ENCODE results near the gene BNIPL. TPM values are rescaled to one million over a fixed set of nuclear protein-coding genes. Genes with fewer than 3 reads are reported as not detected.
A peak's percentile ranks its signal among the peaks of the same experiment; 100 is the strongest.

BNIPL gene
- total and polyA plus RNA-seq, 2 of the 13 experiments (the other 11 are each of a cell fraction or from before 2014, with no cell fraction given), result 0.40 to 1.1 TPM

DNA sequence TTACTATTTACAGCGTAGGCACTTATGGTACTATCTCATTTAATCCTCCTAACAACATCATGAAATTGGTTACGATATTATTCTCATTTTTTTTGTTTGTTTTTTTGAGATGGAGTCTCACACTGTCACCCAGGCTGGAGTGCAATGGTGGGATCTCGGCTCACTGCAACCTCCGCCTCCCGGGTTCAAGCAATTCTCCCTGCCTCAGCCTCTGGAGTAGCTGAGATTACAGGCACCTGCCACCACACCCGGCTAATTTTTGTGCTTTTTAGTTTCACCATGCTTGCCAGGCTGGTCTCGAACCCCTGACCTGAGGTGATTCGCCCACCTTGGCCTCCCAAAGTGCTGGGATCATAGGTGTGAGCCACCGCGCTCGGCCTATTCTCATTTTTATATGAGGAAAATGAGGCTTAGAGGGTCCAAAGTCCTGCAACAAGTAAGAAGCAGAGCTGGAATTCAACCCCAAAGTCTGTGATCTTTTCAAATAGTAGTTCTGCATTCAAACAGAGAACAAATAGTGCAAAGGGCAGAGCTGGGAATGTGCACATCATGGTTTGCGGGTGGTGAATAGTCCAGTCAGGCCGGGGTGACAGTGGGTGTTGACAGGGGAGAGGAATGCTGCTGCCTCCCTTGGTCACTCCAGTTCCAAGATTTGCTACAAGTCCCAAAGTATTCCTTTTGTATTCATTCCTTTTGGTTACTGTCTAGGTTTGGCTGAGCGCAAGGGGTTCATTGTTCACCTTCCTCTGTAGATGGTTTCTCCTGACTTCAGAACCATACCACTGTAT, 23.5 kb upstream of the BNIPL start (continued):
- TF ChIP-seq, protein P1, sequence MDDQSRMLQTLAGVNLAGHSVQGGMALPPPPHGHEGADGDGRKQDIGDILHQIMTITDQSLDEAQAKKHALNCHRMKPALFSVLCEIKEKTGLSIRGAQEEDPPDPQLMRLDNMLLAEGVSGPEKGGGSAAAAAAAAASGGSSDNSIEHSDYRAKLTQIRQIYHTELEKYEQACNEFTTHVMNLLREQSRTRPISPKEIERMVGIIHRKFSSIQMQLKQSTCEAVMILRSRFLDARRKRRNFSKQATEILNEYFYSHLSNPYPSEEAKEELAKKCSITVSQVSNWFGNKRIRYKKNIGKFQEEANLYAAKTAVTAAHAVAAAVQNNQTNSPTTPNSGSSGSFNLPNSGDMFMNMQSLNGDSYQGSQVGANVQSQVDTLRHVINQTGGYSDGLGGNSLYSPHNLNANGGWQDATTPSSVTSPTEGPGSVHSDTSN (CRISPR knock-in tag; IDR thresholded peaks at IDR 0.05; ENCODE audit: borderline replicate concordance), result no peak
- peak; percentile 54; the same call in 1 of the 2 replicates for TF ChIP-seq ZKSCAN8 (CRISPR knock-in tag; IDR thresholded peaks at IDR 0.05; ENCODE audit: borderline replicate concordance)
- peak; percentile 56; the same call in 1 of the 2 replicates for TF ChIP-seq ZNF629 (CRISPR knock-in tag; conservative IDR thresholded peaks at IDR 0.05)
- TF ChIP-seq, protein P2, sequence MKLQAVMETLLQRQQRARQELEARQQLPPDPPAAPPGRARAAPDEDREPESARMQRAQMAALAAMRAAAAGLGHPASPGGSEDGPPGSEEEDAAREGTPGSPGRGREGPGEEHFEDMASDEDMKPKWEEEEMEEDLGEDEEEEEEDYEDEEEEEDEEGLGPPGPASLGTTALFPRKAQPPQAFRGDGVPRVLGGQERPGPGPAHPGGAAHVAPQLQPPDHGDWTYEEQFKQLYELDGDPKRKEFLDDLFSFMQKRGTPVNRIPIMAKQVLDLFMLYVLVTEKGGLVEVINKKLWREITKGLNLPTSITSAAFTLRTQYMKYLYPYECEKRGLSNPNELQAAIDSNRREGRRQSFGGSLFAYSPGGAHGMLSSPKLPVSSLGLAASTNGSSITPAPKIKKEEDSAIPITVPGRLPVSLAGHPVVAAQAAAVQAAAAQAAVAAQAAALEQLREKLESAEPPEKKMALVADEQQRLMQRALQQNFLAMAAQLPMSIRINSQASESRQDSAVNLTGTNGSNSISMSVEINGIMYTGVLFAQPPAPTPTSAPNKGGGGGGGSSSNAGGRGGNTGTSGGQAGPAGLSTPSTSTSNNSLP (IDR thresholded peaks at IDR 0.05; ENCODE audit: low read depth, low read length), result peak; percentile 90
- no peak for TF ChIP-seq ATAD3A (CRISPR knock-in tag; IDR thresholded peaks at IDR 0.05)
- TF ChIP-seq, protein P3, sequence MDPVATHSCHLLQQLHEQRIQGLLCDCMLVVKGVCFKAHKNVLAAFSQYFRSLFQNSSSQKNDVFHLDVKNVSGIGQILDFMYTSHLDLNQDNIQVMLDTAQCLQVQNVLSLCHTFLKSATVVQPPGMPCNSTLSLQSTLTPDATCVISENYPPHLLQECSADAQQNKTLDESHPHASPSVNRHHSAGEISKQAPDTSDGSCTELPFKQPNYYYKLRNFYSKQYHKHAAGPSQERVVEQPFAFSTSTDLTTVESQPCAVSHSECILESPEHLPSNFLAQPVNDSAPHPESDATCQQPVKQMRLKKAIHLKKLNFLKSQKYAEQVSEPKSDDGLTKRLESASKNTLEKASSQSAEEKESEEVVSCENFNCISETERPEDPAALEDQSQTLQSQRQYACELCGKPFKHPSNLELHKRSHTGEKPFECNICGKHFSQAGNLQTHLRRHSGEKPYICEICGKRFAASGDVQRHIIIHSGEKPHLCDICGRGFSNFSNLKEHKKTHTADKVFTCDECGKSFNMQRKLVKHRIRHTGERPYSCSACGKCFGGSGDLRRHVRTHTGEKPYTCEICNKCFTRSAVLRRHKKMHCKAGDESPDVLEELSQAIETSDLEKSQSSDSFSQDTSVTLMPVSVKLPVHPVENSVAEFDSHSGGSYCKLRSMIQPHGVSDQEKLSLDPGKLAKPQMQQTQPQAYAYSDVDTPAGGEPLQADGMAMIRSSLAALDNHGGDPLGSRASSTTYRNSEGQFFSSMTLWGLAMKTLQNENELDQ (CRISPR knock-in tag; IDR thresholded peaks at IDR 0.05; ENCODE audit: borderline replicate concordance), result no peak
- TF ChIP-seq, protein P4, sequence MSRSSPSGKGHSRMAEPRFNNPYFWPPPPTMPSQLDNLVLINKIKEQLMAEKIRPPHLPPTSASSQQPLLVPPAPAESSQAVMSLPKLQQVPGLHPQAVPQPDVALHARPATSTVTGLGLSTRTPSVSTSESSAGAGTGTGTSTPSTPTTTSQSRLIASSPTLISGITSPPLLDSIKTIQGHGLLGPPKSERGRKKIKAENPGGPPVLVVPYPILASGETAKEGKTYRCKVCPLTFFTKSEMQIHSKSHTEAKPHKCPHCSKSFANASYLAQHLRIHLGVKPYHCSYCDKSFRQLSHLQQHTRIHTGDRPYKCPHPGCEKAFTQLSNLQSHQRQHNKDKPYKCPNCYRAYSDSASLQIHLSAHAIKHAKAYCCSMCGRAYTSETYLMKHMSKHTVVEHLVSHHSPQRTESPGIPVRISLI (CRISPR knock-in tag; IDR thresholded peaks at IDR 0.05; ENCODE audit: borderline replicate concordance), result 0 out of 2 replicates have a peak, but pooled peaks have one; percentile 39
- TF ChIP-seq, protein P5, sequence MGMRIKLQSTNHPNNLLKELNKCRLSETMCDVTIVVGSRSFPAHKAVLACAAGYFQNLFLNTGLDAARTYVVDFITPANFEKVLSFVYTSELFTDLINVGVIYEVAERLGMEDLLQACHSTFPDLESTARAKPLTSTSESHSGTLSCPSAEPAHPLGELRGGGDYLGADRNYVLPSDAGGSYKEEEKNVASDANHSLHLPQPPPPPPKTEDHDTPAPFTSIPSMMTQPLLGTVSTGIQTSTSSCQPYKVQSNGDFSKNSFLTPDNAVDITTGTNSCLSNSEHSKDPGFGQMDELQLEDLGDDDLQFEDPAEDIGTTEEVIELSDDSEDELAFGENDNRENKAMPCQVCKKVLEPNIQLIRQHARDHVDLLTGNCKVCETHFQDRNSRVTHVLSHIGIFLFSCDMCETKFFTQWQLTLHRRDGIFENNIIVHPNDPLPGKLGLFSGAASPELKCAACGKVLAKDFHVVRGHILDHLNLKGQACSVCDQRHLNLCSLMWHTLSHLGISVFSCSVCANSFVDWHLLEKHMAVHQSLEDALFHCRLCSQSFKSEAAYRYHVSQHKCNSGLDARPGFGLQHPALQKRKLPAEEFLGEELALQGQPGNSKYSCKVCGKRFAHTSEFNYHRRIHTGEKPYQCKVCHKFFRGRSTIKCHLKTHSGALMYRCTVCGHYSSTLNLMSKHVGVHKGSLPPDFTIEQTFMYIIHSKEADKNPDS (CRISPR knock-in tag; IDR thresholded peaks at IDR 0.05), result no peak
- TF ChIP-seq, protein P6, sequence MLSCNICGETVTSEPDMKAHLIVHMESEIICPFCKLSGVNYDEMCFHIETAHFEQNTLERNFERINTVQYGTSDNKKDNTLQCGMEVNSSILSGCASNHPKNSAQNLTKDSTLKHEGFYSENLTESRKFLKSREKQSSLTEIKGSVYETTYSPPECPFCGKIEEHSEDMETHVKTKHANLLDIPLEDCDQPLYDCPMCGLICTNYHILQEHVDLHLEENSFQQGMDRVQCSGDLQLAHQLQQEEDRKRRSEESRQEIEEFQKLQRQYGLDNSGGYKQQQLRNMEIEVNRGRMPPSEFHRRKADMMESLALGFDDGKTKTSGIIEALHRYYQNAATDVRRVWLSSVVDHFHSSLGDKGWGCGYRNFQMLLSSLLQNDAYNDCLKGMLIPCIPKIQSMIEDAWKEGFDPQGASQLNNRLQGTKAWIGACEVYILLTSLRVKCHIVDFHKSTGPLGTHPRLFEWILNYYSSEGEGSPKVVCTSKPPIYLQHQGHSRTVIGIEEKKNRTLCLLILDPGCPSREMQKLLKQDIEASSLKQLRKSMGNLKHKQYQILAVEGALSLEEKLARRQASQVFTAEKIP (CRISPR knock-in tag; IDR thresholded peaks at IDR 0.05; ENCODE audit: borderline replicate concordance), result no peak
- 0 out of 2 replicates have a peak, but pooled peaks have one; percentile 33 for TF ChIP-seq ZIK1 (CRISPR knock-in tag; IDR thresholded peaks at IDR 0.05; ENCODE audit: borderline replicate concordance, low read depth)
- TF ChIP-seq SAP130 (CRISPR knock-in tag; IDR thresholded peaks at IDR 0.05; ENCODE audit: low read depth), result peak; percentile 84
- no peak for TF ChIP-seq ZNF496 (CRISPR knock-in tag; IDR thresholded peaks at IDR 0.05; ENCODE audit: insufficient replicate concordance)
- peak; percentile 26; the same call in 1 of the 2 replicates for TF ChIP-seq ZBTB38 (CRISPR knock-in tag; IDR thresholded peaks at IDR 0.05)
- peak; percentile 19; the same call in 1 of the 2 replicates for TF ChIP-seq NR2F2 (IDR thresholded peaks at IDR 0.05; ENCODE audit: borderline replicate concordance, low read depth)
- no peak; the same call in 1 of the 2 replicates for TF ChIP-seq CEBPG (CRISPR knock-in tag; IDR thresholded peaks at IDR 0.05)
